ENCODE measurements around the gene UBE2I. TPM values are rescaled to one million over a fixed set of nuclear protein-coding genes. Genes with fewer than 3 reads are reported as not detected.

UBE2I gene
- total RNA-seq, 4 donors from 2014 or later = 55.4 to 110 (median 58.5) TPM

- Histone ChIP-seq H3K4me3 (no peak overlapping the region), H3K9me3 (no peaks in the 10 kb centered on the region), H3K27ac (no peak overlapping the region), H3K4me1 (peaks cover 12 to 29% (median 27%) of the 10 kb centered on the region in 4 donors), H3K27me3 (no peaks in the 10 kb centered on the region), H3K36me3 (no peaks in the 10 kb centered on the region)
- in situ Hi-C loops (cut with MboI; ENCODE audit: low pct_ligation_motif_present in 1 of 4, low pct_unique_long_range_greater_than_20kb in 1 of 4, low sequenced_read_pairs in 3 of 4) = no loop called here
- no peak for DNase-seq
- intact Hi-C loops (cut with DNase I; ENCODE audit: low total_unique reads) = no loop called here
- WGBS, 2 donors (ENCODE audit: low coverage in 1 of 2) = 81 to 93% methylated on average over 8 to 49 of the region's 49 CpGs
- no peak for TF ChIP-seq EP300 (IDR thresholded peaks at IDR 0.05; ENCODE audit: low read depth)
- TF ChIP-seq POLR2AphosphoS5 (IDR thresholded peaks at IDR 0.05) = no peak
- TF ChIP-seq CTCF (IDR thresholded peaks at IDR 0.05) = no peak
- no peak for TF ChIP-seq POLR2A (IDR thresholded peaks at IDR 0.05)
Measured at GRCh38 chr16:1354815-1355540, 45.5 kb downstream of the UBE2I start.

- H3K4me1 ChIP-seq = peaks cover 10 to 25% (median 22%) of the 10 kb centered on the region in 4 donors
- H3K27ac ChIP-seq = no peak overlapping the region
- WGBS, 2 donors (ENCODE audit: low coverage in 1 of 2) = 89% methylated on average over 15 of the region's 15 CpGs; no CpG with 5 or more reads in 1 of the 2 donors
- intact Hi-C loops (cut with DNase I; ENCODE audit: low total_unique reads) (no loop called here), in situ Hi-C loops (cut with MboI; ENCODE audit: low pct_ligation_motif_present in 1 of 4, low pct_unique_long_range_greater_than_20kb in 1 of 4, low sequenced_read_pairs in 3 of 4) (no loop called here)
- H3K9me3 ChIP-seq = no peaks in the 10 kb centered on the region
- TF ChIP-seq POLR2AphosphoS5 (IDR thresholded peaks at IDR 0.05) = no peak
- no peak for TF ChIP-seq EP300 (IDR thresholded peaks at IDR 0.05; ENCODE audit: low read depth)
- no peak for TF ChIP-seq POLR2A (IDR thresholded peaks at IDR 0.05)
- no peak for TF ChIP-seq CTCF (IDR thresholded peaks at IDR 0.05)
- no peak for DNase-seq
- no peaks in the 10 kb centered on the region for H3K27me3 ChIP-seq
- no peaks in the 10 kb centered on the region for H3K36me3 ChIP-seq
- H3K4me3 ChIP-seq = no peak overlapping the region
Measured at GRCh38 chr16:1355591-1355990, 46.2 kb downstream of the UBE2I start.

- Histone ChIP-seq H3K4me3 (no peak overlapping the region), H3K4me1 (peaks cover 5 to 18% (median 15%) of the 10 kb centered on the region in 4 donors), H3K36me3 (peaks cover 0 to 4% (median 0%) of the 10 kb centered on the region in 4 donors), H3K9me3 (no peaks in the 10 kb centered on the region), H3K27me3 (no peaks in the 10 kb centered on the region), H3K27ac (no peak overlapping the region)
- intact Hi-C loops (cut with DNase I; ENCODE audit: low total_unique reads) = no loop called here
- TF ChIP-seq EP300 (IDR thresholded peaks at IDR 0.05; ENCODE audit: low read depth) (no peak), POLR2A (IDR thresholded peaks at IDR 0.05) (no peak), POLR2AphosphoS5 (IDR thresholded peaks at IDR 0.05) (no peak), CTCF (IDR thresholded peaks at IDR 0.05) (no peak)
- no peak for DNase-seq
- in situ Hi-C loops (cut with MboI; ENCODE audit: low pct_ligation_motif_present in 1 of 4, low pct_unique_long_range_greater_than_20kb in 1 of 4, low sequenced_read_pairs in 3 of 4) = no loop called here
- 81 to 100% methylated on average over 2 to 22 of the region's 33 CpGs for WGBS, 2 donors (ENCODE audit: low coverage in 1 of 2)
Measured at GRCh38 chr16:1356061-1356900, 46.8 kb downstream of the UBE2I start.

GRCh38 chr16:1357906-1358566, 48.6 kb downstream of the UBE2I start:
- intact Hi-C loops (cut with DNase I; ENCODE audit: low total_unique reads) = no loop called here
- 83 to 91% methylated on average over 4 to 19 of the region's 19 CpGs for WGBS, 2 donors (ENCODE audit: low coverage in 1 of 2)

More at GRCh38 chr16:1357906-1358566, 48.6 kb downstream of the UBE2I start:
- H3K4me1 ChIP-seq = peaks cover 0 to 10% (median 6%) of the 10 kb centered on the region in 4 donors
- no peak for TF ChIP-seq POLR2AphosphoS5 (IDR thresholded peaks at IDR 0.05)
- no peak for TF ChIP-seq CTCF (IDR thresholded peaks at IDR 0.05)
- TF ChIP-seq POLR2A (IDR thresholded peaks at IDR 0.05) = no peak
- TF ChIP-seq EP300 (IDR thresholded peaks at IDR 0.05; ENCODE audit: low read depth) = no peak
- no peak overlapping the region for H3K27ac ChIP-seq
- peaks cover 0 to 14% (median 6%) of the 10 kb centered on the region in 4 donors for H3K36me3 ChIP-seq
- no peaks in the 10 kb centered on the region for H3K27me3 ChIP-seq
- no peak overlapping the region for H3K4me3 ChIP-seq
- no peaks in the 10 kb centered on the region for H3K9me3 ChIP-seq
- in situ Hi-C loops (cut with MboI; ENCODE audit: low pct_ligation_motif_present in 1 of 4, low pct_unique_long_range_greater_than_20kb in 1 of 4, low sequenced_read_pairs in 3 of 4) = no loop called here
- no peak for DNase-seq

Data from transverse colon (tissue), 4 donors.